HTR-8/SVneo (cell line): Measurements from ENCODE around the gene DNAJB5.

Experiments used
- DNase-seq: peaks from one replicate; pipeline ENCODE4 v3.0.0; 2011; ENCODE audit warnings: low spot score, mixed read lengths; ENCODE audit not compliant: insufficient read length
- FAIRE-seq: peaks from 2 replicates; lab custom pipeline; 2011; peaks lifted over from hg19 to GRCh38; lab: Jason Lieb, UNC

Gene DNAJB5

GRCh38 chr9:34982361-34982760 lies 7.2 kb upstream of the DNAJB5 start:
- FAIRE-seq (no peak), DNase-seq (no peak)

- DNase-seq = no peak
Measured at GRCh38 chr9:34983209-34983608, 6.3 kb upstream of the DNAJB5 start.

GRCh38 chr9:34984049-34984448 lies 5.5 kb upstream of the DNAJB5 start:
- DNase-seq (peak; percentile 22), FAIRE-seq (no peak)

More at GRCh38 chr9:34983209-34983608, 6.3 kb upstream of the DNAJB5 start:
- no peak for FAIRE-seq

DNA sequence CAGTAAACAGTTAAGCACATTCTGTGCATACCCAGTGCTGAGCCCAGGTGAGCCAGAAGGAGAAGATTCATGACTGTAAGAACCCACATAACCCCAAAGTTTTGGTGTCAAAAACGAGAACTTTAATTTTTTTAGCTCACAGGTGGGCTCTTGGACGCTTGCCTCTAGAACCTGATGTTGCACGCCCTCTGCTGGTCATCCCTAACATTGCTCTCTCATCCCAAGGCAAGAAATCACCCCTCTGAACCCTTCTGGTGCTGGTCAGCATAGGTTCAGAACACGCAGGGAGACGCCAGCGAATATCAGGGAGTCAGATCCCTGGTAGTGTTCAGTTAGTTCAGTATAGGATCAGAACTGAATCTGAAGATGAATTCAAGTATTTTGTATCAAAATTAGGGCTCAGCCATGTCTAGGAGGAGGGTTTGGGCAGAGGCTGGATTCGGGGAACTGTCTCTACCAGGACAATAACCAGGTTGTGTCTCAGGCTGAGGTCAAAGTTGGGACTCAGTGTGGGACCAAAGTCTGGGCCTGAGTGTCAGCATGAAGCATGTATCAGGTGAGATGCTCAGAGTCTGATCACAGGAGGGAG lies 4.1 kb upstream of the DNAJB5 start:
- DNase-seq = peak; percentile 24
- no peak for FAIRE-seq

- DNase-seq (no peak), FAIRE-seq (no peak)
Measured at GRCh38 chr9:34986540-34987047, 3.0 kb upstream of the DNAJB5 start.

DNA sequence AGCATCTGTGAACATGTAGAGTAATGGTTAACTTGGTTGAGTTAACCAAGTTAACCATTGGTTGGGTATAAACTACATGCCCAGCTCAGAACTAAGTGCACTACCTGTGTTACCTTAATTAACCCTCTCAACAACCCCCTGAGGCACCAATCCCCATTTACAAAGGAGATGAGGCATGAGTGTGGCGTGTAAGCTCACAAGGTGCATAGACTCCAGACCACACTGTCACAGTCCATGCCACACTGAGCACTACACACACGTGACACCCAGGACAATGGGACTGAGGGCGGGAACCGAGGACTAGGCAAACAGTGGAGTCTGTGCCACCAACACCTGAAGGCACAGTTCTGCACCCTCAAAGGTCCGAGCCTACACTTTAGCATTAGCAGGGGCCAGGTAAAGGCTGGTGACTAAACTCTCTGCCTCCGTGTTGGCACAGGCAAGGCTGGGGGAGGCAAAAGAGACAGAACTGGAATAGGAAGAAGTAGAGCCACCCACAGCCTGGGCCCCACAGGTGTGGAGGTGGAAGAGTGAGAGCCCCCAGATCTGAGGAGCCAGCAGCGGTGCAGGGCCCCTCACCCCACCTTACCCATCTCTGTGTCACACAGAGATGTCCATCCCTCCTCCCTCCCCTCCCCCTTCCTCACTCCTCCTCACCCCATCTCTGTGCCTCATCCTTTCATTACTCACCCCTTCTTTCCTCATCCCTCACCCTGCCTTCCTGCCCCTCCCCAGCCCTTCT lies 2.2 kb upstream of the DNAJB5 start:
- FAIRE-seq (no peak), DNase-seq (no peak)

DNA sequence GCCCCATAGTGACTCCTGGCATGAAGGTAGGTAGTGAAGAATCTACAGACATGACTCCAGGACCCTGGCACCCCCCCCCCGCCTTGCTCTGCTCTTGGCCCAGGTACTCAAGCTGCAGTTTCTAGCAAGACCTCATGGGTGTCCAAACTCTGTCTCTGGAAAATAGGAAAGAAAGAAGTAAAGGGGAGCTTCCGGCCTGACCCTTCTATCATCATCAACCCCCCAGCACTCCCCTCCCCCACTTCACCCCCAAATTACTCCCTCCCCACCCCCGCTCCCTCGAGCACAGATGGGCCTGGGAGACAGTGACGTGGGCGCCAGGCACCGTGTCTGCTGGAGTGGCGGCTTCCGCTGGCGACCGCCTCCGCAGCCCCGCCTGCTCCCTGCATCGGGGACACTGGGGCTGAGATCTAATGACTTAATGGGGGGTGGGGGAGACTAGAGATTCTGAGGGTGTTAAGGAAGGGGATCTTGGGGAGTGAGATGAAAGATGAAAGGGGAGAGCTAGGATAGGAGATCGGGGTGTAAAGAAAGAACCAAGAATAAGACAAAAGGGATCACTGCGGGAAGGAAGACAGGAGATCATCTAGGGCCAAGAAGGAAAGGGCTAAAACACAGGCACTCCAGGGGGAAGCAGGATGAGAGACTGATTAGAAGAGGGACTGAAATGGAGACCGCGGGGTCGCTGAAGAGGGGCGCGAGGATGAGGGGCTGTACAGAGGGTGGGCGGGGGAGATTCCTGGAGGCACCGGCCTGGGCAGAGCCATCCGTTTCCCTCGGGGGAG lies 1.1 kb upstream of the DNAJB5 start:
- no peak for DNase-seq
- FAIRE-seq = no peak

DNA sequence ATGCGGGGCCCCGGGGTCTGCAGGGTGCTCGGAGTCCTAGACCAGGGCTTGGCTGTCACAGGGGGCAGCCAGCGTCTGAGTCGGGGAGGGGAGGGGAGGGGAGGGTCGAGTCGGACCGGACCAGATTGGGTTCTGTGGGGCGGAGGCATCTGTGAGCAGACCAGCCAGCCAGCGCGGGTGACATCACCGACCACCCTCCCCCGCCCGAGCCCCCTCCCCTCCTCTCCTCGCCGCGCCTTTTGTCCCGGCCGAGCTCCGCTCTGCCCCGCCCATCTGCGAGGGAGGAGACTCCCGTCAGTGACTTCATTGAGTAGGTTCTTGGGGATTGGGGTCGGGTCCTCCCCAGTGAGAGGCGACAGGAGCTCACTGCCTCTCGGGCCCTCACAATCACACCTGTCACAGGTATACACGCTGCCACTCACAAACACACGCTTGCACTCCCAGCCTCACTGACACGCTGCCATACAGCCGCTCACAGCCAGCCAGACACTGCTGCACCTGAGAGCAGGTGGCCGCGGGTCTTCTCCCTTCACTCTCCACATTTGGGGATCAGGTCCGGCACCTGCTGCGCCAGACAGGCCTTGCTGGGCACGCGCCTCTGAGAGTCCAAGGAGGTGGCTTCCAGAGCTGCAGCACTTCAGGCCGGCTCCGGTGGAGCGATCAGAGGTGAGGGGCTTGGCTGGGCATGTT lies 546 bp downstream of the DNAJB5 start:
- no peak for FAIRE-seq
- DNase-seq = peak; percentile 23

GRCh38 chr9:34990908-34991606 lies 1.5 kb downstream of the DNAJB5 start:
- no peak for DNase-seq
- FAIRE-seq = no peak

GRCh38 chr9:34991607-34992375 lies 2.2 kb downstream of the DNAJB5 start:
- DNase-seq = no peak

DNA sequence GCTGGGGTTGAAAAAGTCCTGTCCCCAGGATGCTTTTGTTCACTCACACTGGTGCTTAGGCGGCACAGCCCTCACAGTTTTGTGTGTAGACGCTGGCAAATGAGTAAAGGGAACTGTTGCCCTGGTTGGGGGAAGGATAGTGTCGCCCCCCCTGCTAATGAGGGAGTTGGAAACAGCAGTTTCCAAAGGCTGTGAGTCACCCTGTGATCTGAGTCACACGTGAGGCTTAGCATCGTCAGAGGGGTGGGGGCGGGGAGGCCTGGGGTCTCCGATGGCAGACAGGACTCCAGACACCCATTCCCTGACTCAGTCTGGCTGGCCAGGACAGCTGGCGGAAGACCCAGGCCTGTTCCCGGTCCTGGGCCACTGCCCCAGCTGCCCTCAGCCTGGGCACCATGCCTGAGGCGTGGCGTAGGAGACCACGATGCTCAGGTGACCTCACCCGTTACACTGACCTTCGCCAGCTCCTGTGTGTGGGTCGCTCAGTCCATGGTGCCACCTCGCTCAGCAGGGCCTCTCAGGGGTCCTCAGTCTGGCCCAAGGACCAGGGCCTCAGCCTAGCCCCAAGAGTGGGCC lies 2.9 kb downstream of the DNAJB5 start:
- peak; percentile 54 for DNase-seq

More at GRCh38 chr9:34991607-34992375, 2.2 kb downstream of the DNAJB5 start:
- FAIRE-seq = no peak

DNA sequence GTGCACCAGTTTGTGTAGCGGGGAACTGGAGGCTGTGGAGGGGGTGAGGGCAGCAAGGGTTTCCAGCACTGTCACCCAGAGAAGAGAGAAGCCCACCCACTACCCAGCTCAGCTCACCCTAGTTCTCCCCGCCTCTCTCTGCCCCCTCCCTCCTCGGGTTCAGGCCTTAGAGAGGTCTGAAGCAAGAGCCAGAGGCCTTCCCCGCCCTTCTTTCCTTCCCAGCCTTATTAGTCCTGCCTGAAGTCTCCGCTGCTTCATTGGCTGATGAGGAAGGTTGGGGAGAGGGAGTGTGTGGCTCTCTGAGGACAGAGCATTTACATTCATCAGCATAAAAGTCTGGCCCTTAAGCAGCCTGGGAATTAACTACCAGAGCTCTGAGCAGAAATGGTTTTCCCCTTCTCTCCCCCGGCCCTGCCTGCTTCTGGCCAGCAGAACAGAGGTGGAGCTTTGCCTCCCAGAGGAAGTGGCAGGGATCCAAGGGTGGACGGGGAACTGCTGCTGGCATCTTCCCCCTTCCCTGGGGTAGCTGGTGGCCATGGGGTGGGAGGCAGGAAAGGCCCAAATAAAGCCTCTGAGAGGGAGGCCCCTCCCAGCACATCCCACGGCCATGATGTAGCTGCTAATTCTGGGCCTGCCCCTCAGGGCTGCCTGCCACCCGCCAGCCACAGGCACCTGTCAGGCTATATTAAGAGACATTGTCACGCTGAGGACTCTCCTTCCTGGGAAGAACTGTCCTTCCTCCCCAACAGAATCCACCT lies 4.1 kb downstream of the DNAJB5 start:
- no peak for FAIRE-seq

More for the DNA sequence above, 2.9 kb downstream of the DNAJB5 start:
- FAIRE-seq = no peak

DNA sequence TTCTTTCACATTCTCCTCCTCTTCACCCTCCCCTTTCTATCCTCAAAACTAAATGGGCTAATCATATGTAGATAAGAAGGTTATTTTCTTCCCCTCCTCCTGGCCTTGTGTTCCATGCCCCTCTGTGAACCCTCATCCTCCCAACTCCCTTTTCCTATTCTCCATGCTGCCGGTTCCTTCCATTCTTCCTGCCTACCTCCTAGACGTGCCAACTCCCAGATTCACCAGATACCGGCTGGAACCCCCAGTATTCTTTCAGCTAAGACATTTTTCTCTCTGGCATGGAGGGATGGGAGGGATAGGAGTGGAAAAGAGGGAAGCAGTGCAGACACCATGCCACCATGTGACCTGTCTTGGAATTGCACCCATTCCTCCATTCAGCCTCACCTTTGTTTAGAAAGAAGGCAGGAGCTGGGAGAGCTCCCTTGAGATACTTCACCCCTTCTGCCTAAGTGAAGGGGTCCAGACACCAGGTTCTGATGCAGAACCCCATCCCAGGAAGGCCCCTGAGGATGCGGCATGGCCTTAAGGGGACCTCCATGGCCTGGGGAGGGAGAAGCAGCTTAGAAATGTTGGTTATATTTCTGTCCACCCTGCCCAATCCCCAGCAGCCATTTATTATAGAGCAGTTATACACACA lies 4.8 kb downstream of the DNAJB5 start:
- peak; percentile 45 for DNase-seq
- no peak for FAIRE-seq

More for the DNA sequence above, 4.1 kb downstream of the DNAJB5 start:
- DNase-seq = no peak

GRCh38 chr9:34994900-34995669 lies 5.5 kb downstream of the DNAJB5 start:
- no peak for FAIRE-seq
- DNase-seq = no peak

GRCh38 chr9:34995670-34996060 lies 6.1 kb downstream of the DNAJB5 start:
- no peak for FAIRE-seq

DNA sequence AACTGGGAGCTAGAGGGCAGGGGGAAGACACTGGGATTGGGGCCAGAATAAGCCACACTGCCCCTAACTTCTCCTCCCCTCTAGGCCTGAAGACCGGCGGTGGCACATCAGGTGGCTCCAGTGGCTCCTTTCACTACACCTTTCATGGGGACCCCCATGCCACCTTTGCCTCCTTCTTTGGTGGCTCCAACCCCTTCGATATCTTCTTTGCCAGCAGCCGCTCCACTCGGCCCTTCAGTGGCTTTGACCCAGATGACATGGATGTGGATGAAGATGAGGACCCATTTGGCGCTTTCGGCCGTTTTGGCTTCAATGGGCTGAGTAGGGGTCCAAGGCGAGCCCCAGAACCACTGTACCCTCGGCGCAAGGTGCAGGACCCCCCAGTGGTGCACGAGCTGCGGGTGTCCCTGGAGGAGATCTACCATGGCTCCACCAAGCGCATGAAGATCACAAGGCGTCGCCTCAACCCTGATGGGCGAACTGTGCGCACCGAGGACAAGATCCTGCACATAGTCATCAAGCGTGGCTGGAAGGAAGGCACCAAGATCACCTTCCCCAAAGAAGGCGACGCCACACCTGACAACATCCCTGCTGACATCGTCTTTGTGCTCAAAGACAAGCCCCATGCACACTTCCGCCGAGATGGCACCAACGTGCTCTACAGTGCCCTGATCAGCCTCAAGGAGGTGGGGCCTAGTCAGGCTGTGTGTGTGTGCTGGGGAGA lies 6.8 kb downstream of the DNAJB5 start:
- DNase-seq = no peak
- no peak for FAIRE-seq

More at GRCh38 chr9:34995670-34996060, 6.1 kb downstream of the DNAJB5 start:
- no peak for DNase-seq
